Mesodermal cell (in vitro differentiated cells): Measurements from ENCODE around the gene RNGTT.

Source experiments
- H3K27ac ChIP-seq: 2 replicates; pipeline ENCODE4 v1.7.0; 2013; ENCODE audit warnings: mild to moderate bottlenecking, low read depth, low read length, moderate library complexity; ENCODE audit not compliant: severe bottlenecking
- H3K36me3 ChIP-seq: 2 replicates; pipeline ENCODE4 v1.7.1; 2013; ENCODE audit warnings: mild to moderate bottlenecking, low read length, moderate library complexity; ENCODE audit not compliant: control insufficient read depth, insufficient read depth
- H3K4me1 ChIP-seq: one replicate; pipeline ENCODE4 v1.7.1; 2013; ENCODE audit warnings: mild to moderate bottlenecking, low read length; ENCODE audit not compliant: insufficient read depth, control insufficient read depth, poor library complexity, severe bottlenecking
- H3K4me3 ChIP-seq: 2 replicates; pipeline ENCODE4 v1.7.0; 2013; ENCODE audit warnings: low read length, control low read depth, mild to moderate bottlenecking; ENCODE audit not compliant: insufficient read depth, poor library complexity, severe bottlenecking; ENCODE audit errors: extremely low read depth
- H3K9me3 ChIP-seq: 2 replicates; pipeline ENCODE4 v1.7.1; 2013; ENCODE audit warnings: mild to moderate bottlenecking, low read length, moderate library complexity; ENCODE audit not compliant: control insufficient read depth
- WGBS, 2 experiments: methylation state at CpG; one replicate each; pipeline ENCODE4 v1.1.5; 2013; ENCODE audit warnings: missing lambda C conversion rate in 2 of 2; ENCODE audit not compliant: insufficient coverage in 2 of 2; 5-methylcytosine and 5-hydroxymethylcytosine counted together

The RNGTT gene

GRCh38 chr6:88695937-88696336 lies 267.5 kb downstream of the RNGTT start:
- WGBS, 2 experiments = 71 to 100% methylated on average over 1 of the region's 4 CpGs
- Histone ChIP-seq H3K27ac (no peak overlapping the region), H3K9me3 (no peaks in the 10 kb centered on the region), H3K4me1 (no peaks in the 10 kb centered on the region), H3K4me3 (no peak overlapping the region), H3K36me3 (no peaks in the 10 kb centered on the region)

DNA sequence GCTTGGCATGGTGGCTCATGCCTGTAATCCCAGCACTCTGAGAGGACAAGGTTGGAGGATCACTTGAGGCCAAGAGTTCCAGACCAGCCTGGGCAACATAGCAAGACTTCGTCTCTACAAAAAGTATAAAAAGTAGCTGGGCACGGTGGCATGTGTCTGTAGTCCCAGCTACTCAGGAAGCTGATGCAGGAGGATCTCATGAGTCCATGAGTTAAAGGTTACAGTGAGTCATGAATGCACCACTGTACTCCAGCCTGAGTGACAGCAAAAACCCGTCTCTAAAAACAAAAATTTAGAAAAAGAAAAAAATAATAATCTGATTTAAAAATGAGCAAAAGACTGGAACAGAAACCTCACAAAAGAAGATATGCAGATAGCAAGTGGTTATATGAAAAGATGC lies 279.7 kb downstream of the RNGTT start:
- no peak overlapping the region for H3K4me3 ChIP-seq
- H3K27ac ChIP-seq = no peak overlapping the region
- 94 to 100% methylated on average over 2 of the region's 3 CpGs for WGBS, 2 experiments
- no peaks in the 10 kb centered on the region for H3K36me3 ChIP-seq
- H3K9me3 ChIP-seq = no peaks in the 10 kb centered on the region
- H3K4me1 ChIP-seq = no peaks in the 10 kb centered on the region

GRCh38 chr6:88680654-88681053 lies 282.8 kb downstream of the RNGTT start:
- 100% methylated on average over 2 to 3 of the region's 6 CpGs for WGBS, 2 experiments
- no peaks in the 10 kb centered on the region for H3K4me1 ChIP-seq
- no peaks in the 10 kb centered on the region for H3K9me3 ChIP-seq
- peaks cover 3% of the 10 kb centered on the region for H3K36me3 ChIP-seq
- no peak overlapping the region for H3K27ac ChIP-seq
- no peak overlapping the region for H3K4me3 ChIP-seq

- Histone ChIP-seq H3K9me3 (no peaks in the 10 kb centered on the region), H3K36me3 (peaks cover 3% of the 10 kb centered on the region), H3K27ac (no peak overlapping the region), H3K4me3 (no peak overlapping the region), H3K4me1 (no peaks in the 10 kb centered on the region)
- WGBS, 2 experiments = 100% methylated on average over 1 to 2 of the region's 4 CpGs
These were observed 283.6 kb downstream of the RNGTT start for GRCh38 chr6:88679841-88680240.

DNA sequence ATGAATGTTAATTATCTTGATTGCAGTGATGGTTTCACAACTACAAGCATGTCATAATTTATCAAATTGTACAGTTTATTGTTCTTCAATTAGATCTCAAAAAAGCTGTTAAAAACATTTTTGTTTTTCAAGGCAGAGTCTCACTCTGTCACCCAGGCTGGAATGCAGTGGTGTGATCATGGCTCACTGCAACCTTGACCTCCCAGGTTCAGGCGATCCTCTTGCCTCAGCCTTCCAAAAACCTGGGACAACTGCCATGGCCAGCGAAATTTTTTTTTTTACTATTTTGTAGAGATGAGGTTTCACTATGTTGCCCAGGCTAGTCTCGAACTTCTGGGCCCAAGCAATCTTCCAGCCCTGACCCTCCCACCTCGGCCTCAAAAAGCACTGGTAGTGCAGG lies 286.1 kb downstream of the RNGTT start:
- Histone ChIP-seq H3K36me3 (peaks cover 3% of the 10 kb centered on the region), H3K27ac (no peak overlapping the region), H3K9me3 (no peaks in the 10 kb centered on the region), H3K4me3 (no peak overlapping the region), H3K4me1 (no peaks in the 10 kb centered on the region)
- WGBS, 2 experiments = 100% methylated on average over 1 to 2 of the region's 4 CpGs

DNA sequence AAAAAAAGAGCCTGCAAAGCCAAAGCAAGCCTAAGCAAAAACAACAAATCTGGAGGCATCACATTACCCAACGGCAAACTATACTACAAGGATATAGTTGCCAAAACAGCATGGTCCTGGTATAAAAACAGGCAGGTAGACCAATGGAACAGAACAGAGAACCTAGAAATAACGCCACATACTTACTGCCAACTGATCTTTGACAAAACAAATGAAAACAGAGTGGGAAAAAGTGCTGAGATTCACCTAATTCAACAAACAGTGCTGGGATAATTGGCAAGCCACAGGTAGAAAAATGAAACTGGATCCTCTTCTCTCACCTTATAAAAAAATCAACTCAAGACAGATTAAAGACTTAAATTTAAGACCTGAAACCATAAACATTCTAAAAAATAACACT lies 291.8 kb downstream of the RNGTT start:
- H3K27ac ChIP-seq = no peak overlapping the region
- H3K4me3 ChIP-seq = no peak overlapping the region
- WGBS, 2 experiments = no CpG with 5 or more reads among the region's 2 CpGs
- H3K9me3 ChIP-seq = peaks cover 13% of the 10 kb centered on the region
- no peaks in the 10 kb centered on the region for H3K4me1 ChIP-seq
- H3K36me3 ChIP-seq = peaks cover 3% of the 10 kb centered on the region

- H3K36me3 ChIP-seq = peaks cover 3% of the 10 kb centered on the region
- no peaks in the 10 kb centered on the region for H3K4me1 ChIP-seq
- H3K4me3 ChIP-seq = no peak overlapping the region
- WGBS, 2 experiments = 80 to 83% methylated on average over 1 of the region's 3 CpGs
- H3K9me3 ChIP-seq = peaks cover 13% of the 10 kb centered on the region
- no peak overlapping the region for H3K27ac ChIP-seq
These were observed 293.0 kb downstream of the RNGTT start for GRCh38 chr6:88670369-88670768.

GRCh38 chr6:88669475-88669874 lies 293.9 kb downstream of the RNGTT start:
- no peak overlapping the region for H3K4me3 ChIP-seq
- WGBS, 2 experiments = 85 to 100% methylated on average over 4 of the region's 4 CpGs
- peaks cover 6% of the 10 kb centered on the region for H3K36me3 ChIP-seq
- no peak overlapping the region for H3K27ac ChIP-seq
- H3K4me1 ChIP-seq = no peaks in the 10 kb centered on the region
- H3K9me3 ChIP-seq = peaks cover 13% of the 10 kb centered on the region

- Histone ChIP-seq H3K4me1 (no peaks in the 10 kb centered on the region), H3K36me3 (peaks cover 6% of the 10 kb centered on the region), H3K9me3 (peaks cover 13% of the 10 kb centered on the region), H3K4me3 (no peak overlapping the region), H3K27ac (no peak overlapping the region)
- WGBS, 2 experiments = 80 to 88% methylated on average over 1 of the region's 5 CpGs
These were observed 296.5 kb downstream of the RNGTT start for GRCh38 chr6:88666901-88667300.

GRCh38 chr6:88665131-88665530 lies 298.3 kb downstream of the RNGTT start:
- H3K4me3 ChIP-seq = no peak overlapping the region
- WGBS, 2 experiments = 94 to 100% methylated on average over 3 of the region's 4 CpGs
- peaks cover 5% of the 10 kb centered on the region for H3K9me3 ChIP-seq
- H3K36me3 ChIP-seq = peaks cover 3% of the 10 kb centered on the region
- no peak overlapping the region for H3K27ac ChIP-seq
- no peaks in the 10 kb centered on the region for H3K4me1 ChIP-seq

GRCh38 chr6:88663801-88664200 lies 299.6 kb downstream of the RNGTT start:
- Histone ChIP-seq H3K27ac (no peak overlapping the region), H3K4me1 (no peaks in the 10 kb centered on the region), H3K9me3 (no peaks in the 10 kb centered on the region), H3K36me3 (peaks cover 3% of the 10 kb centered on the region), H3K4me3 (no peak overlapping the region)
- WGBS, 2 experiments = 91 to 97% methylated on average over 4 of the region's 5 CpGs
